ENCODE results near the gene TOX3.

TOX3 gene

GRCh38 chr16:52473096-52473495 is 73.8 kb downstream of the TOX3 start:
- TF ChIP-seq CTCF (IDR thresholded peaks at IDR 0.05; ENCODE audit: low read depth, low read length), result no peak
- in situ Hi-C loops (cut with HindIII; ENCODE audit: low sequenced_read_pairs), result no loop called here
- no peak overlapping the region for H3K4me3 ChIP-seq (ENCODE audit: low read depth, low read length)
- DNase-seq (ENCODE audit: low read depth, low spot score), result no peak

GRCh38 chr16:52471650-52472370 is 75.1 kb downstream of the TOX3 start:
- in situ Hi-C loops (cut with HindIII; ENCODE audit: low sequenced_read_pairs), result no loop called here
- no peak for TF ChIP-seq CTCF (IDR thresholded peaks at IDR 0.05; ENCODE audit: low read depth, low read length)
- DNase-seq (ENCODE audit: low read depth, low spot score), result no peak
- no peak overlapping the region for H3K4me3 ChIP-seq (ENCODE audit: low read depth, low read length)

- in situ Hi-C loops (cut with HindIII; ENCODE audit: low sequenced_read_pairs), result no loop called here
- TF ChIP-seq CTCF (IDR thresholded peaks at IDR 0.05; ENCODE audit: low read depth, low read length), result no peak
- H3K4me3 ChIP-seq (ENCODE audit: low read depth, low read length), result no peak overlapping the region
- no peak for DNase-seq (ENCODE audit: low read depth, low spot score)
These were observed 76.4 kb downstream of the TOX3 start for GRCh38 chr16:52470585-52470984.

- in situ Hi-C loops (cut with HindIII; ENCODE audit: low sequenced_read_pairs), result no loop called here
- no peak overlapping the region for H3K4me3 ChIP-seq (ENCODE audit: low read depth, low read length)
- no peak for TF ChIP-seq CTCF (IDR thresholded peaks at IDR 0.05; ENCODE audit: low read depth, low read length)
- peak; percentile 25 for DNase-seq (ENCODE audit: low read depth, low spot score)
These were observed 77.2 kb downstream of the TOX3 start for GRCh38 chr16:52469775-52470174.

GRCh38 chr16:52469091-52469490 is 77.9 kb downstream of the TOX3 start:
- no peak overlapping the region for H3K4me3 ChIP-seq (ENCODE audit: low read depth, low read length)
- no peak for DNase-seq (ENCODE audit: low read depth, low spot score)
- TF ChIP-seq CTCF (IDR thresholded peaks at IDR 0.05; ENCODE audit: low read depth, low read length), result no peak
- in situ Hi-C loops (cut with HindIII; ENCODE audit: low sequenced_read_pairs), result no loop called here

DNA sequence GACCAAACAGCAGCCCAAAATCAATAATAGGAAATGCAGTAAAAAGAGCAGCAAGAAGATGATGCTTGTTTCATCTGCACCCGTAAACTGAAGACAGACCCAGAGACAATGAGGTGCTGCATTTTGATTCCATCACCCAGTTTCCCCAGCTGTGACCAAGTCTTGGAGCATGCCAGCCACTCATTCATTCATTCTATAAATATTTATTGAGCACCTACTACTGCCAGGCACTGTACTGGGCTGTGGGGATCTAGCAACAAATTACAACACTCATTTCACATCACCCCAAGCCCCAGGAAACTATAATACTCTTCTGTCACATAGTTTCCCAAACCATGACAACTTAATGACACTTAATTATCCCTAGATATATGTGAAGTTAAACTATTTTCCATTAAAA is 79.2 kb downstream of the TOX3 start:
- H3K4me3 ChIP-seq (ENCODE audit: low read depth, low read length), result no peak overlapping the region
- in situ Hi-C loops (cut with HindIII; ENCODE audit: low sequenced_read_pairs), result no loop called here
- DNase-seq (ENCODE audit: low read depth, low spot score), result no peak
- TF ChIP-seq CTCF (IDR thresholded peaks at IDR 0.05; ENCODE audit: low read depth, low read length), result no peak
